Measurements from ENCODE around the gene KIF16B. TPM values are rescaled to one million over a fixed set of nuclear protein-coding genes. Genes with fewer than 3 reads are reported as not detected.

The KIF16B gene
- total and polyA plus RNA-seq, 9 of the 15 experiments (the other 6 are each of a cell fraction or from before 2014, with no cell fraction given), result 1.00 to 10.6 (median 8.5) TPM

- Histone ChIP-seq H3K9me1 (ENCODE audit: control insufficient read depth, insufficient read depth, low read length) (no peaks in the 10 kb centered on the region), H2AFZ (ENCODE audit: low read depth, low read length) (no peak overlapping the region), H3K4me3 (no peak overlapping the region), H3K36me3 (ENCODE audit: control insufficient read depth, insufficient read depth, low read length) (no peaks in the 10 kb centered on the region), H3K27ac (ENCODE audit: extremely low read depth, low read depth, low read length) (no peak overlapping the region), H3K79me2 (ENCODE audit: control insufficient read depth, insufficient read depth, low read length) (no peaks in the 10 kb centered on the region), H3K27me3 (ENCODE audit: control insufficient read depth in 2 of 2, insufficient read depth in 2 of 2, low read length in 2 of 2) (no peaks in the 10 kb centered on the region), H3K9me3 (replicated peaks; ENCODE audit: control insufficient read depth, insufficient read depth, low read depth, low read length) (no peaks in the 10 kb centered on the region), H4K20me1 (replicated peaks; ENCODE audit: control insufficient read depth, insufficient read depth, low read length) (no peaks in the 10 kb centered on the region), H3K4me1 (replicated peaks in 1 of 2; ENCODE audit: control insufficient read depth in 2 of 2, insufficient read depth in 2 of 2, low read length in 2 of 2) (no peaks in the 10 kb centered on the region), H3K9ac (ENCODE audit: insufficient read depth in 1 of 2, low read depth in 2 of 2, low read length in 2 of 2) (no peak overlapping the region), H3K4me2 (ENCODE audit: insufficient read depth, low read length) (no peak overlapping the region)
- intact Hi-C loops (cut with micrococcal nuclease), result no loop called here
- no TSS peak for BruUV-seq (replicated peaks)
- 70% methylated on average over 7 of the region's 8 CpGs for WGBS (ENCODE audit: insufficient coverage, low coverage, missing lambda C conversion rate)
- POLR2A ChIA-PET, result no interaction called here
- CTCF ChIA-PET (ENCODE audit: low intra/inter-chr PET ratio), result no interaction called here
- in situ Hi-C loops (cut with MboI), result no loop called here
- peak in 1 of 4 experiments; percentile 11 for DNase-seq (ENCODE audit: extremely low read depth in 1 of 4, low spot score in 3 of 4)
- peak; percentile 52 for TF ChIP-seq C11orf30 (IDR thresholded peaks at IDR 0.05; ENCODE audit: low read depth)
- no peak for TF ChIP-seq CCNT2 (IDR thresholded peaks at IDR 0.05; ENCODE audit: borderline replicate concordance, extremely low read depth, insufficient read length, low read depth, low read length)
- TF ChIP-seq ZNF431 (CRISPR knock-in tag; IDR thresholded peaks at IDR 0.05), result no peak
- TF ChIP-seq ZNF316 (IDR thresholded peaks at IDR 0.05), result peak; percentile 56
- no peak for TF ChIP-seq MTA2 (IDR thresholded peaks at IDR 0.05; ENCODE audit: low read depth)
- TF ChIP-seq ZNF407 (IDR thresholded peaks at IDR 0.05; ENCODE audit: low read depth), result no peak
- TF ChIP-seq MAFG (tag; conservative IDR thresholded peaks at IDR 0.05), result peak; percentile 62; the same call in 1 of the 2 replicates
- peak; percentile 52 for TF ChIP-seq NFE2 (IDR thresholded peaks at IDR 0.05; ENCODE audit: low read depth)
- no peak for TF ChIP-seq CHCHD3 (CRISPR knock-in tag; IDR thresholded peaks at IDR 0.05)
- no peak for TF ChIP-seq FOXM1 (IDR thresholded peaks at IDR 0.05; ENCODE audit: low read depth)
- no peak for TF ChIP-seq FOXM1 (CRISPR knock-in tag; IDR thresholded peaks at IDR 0.05; ENCODE audit: low read depth)
- TF ChIP-seq GATA2 (CRISPR knock-in tag; IDR thresholded peaks at IDR 0.05), result no peak
- TF ChIP-seq MAFF (IDR thresholded peaks at IDR 0.05; ENCODE audit: low read length), result peak; percentile 51
- no peak for TF ChIP-seq RBM25 (IDR thresholded peaks at IDR 0.05; ENCODE audit: low read depth, low read length, severe bottlenecking)
- 0 out of 2 replicates have a peak, but pooled peaks have one; percentile 4 for TF ChIP-seq MAFK (IDR thresholded peaks at IDR 0.05; ENCODE audit: low read length)
- TF ChIP-seq LEF1 (IDR thresholded peaks at IDR 0.05), result no peak
- TF ChIP-seq SRSF1 (IDR thresholded peaks at IDR 0.05; ENCODE audit: low read depth, low read length), result no peak
- ATAC-seq, result no peak
- no peak for FAIRE-seq
These were observed 41.8 kb downstream of the KIF16B start for GRCh38 chr20:16531485-16531884.
